ENCODE results near the gene CARD11.

Gene CARD11

GRCh38 chr7:2970861-2971260, 72.8 kb downstream of the CARD11 start:
- no peak overlapping the region for H3K23ac ChIP-seq (ENCODE audit: low read length)
- no peak overlapping the region for H3K18ac ChIP-seq (ENCODE audit: low read length)
- no peak overlapping the region for H2AK5ac ChIP-seq (ENCODE audit: low read length)
- WGBS (ENCODE audit: extremely low coverage, insufficient coverage, insufficient read length), result no CpG with 5 or more reads among the region's 11 CpGs
- no peaks in the 10 kb centered on the region for H3K79me1 ChIP-seq (ENCODE audit: low read length)
- no peak overlapping the region for H2AFZ ChIP-seq (ENCODE audit: insufficient read depth, low read length, poor library complexity)
- H3K79me2 ChIP-seq (ENCODE audit: control insufficient read depth, insufficient read depth, low read length, poor library complexity), result no peaks in the 10 kb centered on the region
- no peak overlapping the region for H2BK12ac ChIP-seq (ENCODE audit: low read length)
- H4K8ac ChIP-seq (ENCODE audit: low read depth, low read length), result no peak overlapping the region
- H3K4me2 ChIP-seq (ENCODE audit: low read length), result no peak overlapping the region
- no peak overlapping the region for H3K14ac ChIP-seq (ENCODE audit: low read length)
- H2BK120ac ChIP-seq (ENCODE audit: insufficient read depth, low read length, poor library complexity), result no peak overlapping the region
- H3K27me3 ChIP-seq (ENCODE audit: insufficient read depth, low read length), result no peaks in the 10 kb centered on the region
- no peak for DNase-seq
- H3K9me3 ChIP-seq (ENCODE audit: insufficient read depth, low read depth, low read length), result peaks cover 4% of the 10 kb centered on the region
- H3K27ac ChIP-seq (ENCODE audit: low read depth, low read length), result no peak overlapping the region
- H3K4ac ChIP-seq (ENCODE audit: low read depth, low read length), result no peak overlapping the region
- no peak overlapping the region for H3K4me3 ChIP-seq (ENCODE audit: low read depth, low read length)
- H3K36me3 ChIP-seq (ENCODE audit: control insufficient read depth in 1 of 2, insufficient read depth in 2 of 2, low read length in 2 of 2), result no peaks in the 10 kb centered on the region
- no peak overlapping the region for H4K12ac ChIP-seq (ENCODE audit: low read depth, low read length)
- H3K4me1 ChIP-seq (ENCODE audit: control insufficient read depth in 1 of 2, insufficient read depth in 2 of 2, low read length in 2 of 2), result no peaks in the 10 kb centered on the region
- no peak overlapping the region for H4K91ac ChIP-seq (ENCODE audit: low read depth, low read length)
- no peak overlapping the region for H3K9ac ChIP-seq (ENCODE audit: low read length)
- H2BK5ac ChIP-seq (ENCODE audit: low read depth, low read length, poor library complexity), result no peak overlapping the region

GRCh38 chr7:2970307-2970664, 73.4 kb downstream of the CARD11 start:
- no peak for DNase-seq
- H3K36me3 ChIP-seq (ENCODE audit: control insufficient read depth in 1 of 2, insufficient read depth in 2 of 2, low read length in 2 of 2), result no peaks in the 10 kb centered on the region
- H2AFZ ChIP-seq (ENCODE audit: insufficient read depth, low read length, poor library complexity), result no peak overlapping the region
- H2AK5ac ChIP-seq (ENCODE audit: low read length), result no peak overlapping the region
- no peak overlapping the region for H3K27ac ChIP-seq (ENCODE audit: low read depth, low read length)
- H3K9me3 ChIP-seq (ENCODE audit: insufficient read depth, low read depth, low read length), result peaks cover 4% of the 10 kb centered on the region
- no peaks in the 10 kb centered on the region for H3K4me1 ChIP-seq (ENCODE audit: control insufficient read depth in 1 of 2, insufficient read depth in 2 of 2, low read length in 2 of 2)
- no peak overlapping the region for H2BK5ac ChIP-seq (ENCODE audit: low read depth, low read length, poor library complexity)
- H3K4ac ChIP-seq (ENCODE audit: low read depth, low read length), result no peak overlapping the region
- H4K8ac ChIP-seq (ENCODE audit: low read depth, low read length), result no peak overlapping the region
- no peak overlapping the region for H3K4me3 ChIP-seq (ENCODE audit: low read depth, low read length)
- H3K79me1 ChIP-seq (ENCODE audit: low read length), result no peaks in the 10 kb centered on the region
- H2BK12ac ChIP-seq (ENCODE audit: low read length), result no peak overlapping the region
- no peak overlapping the region for H3K4me2 ChIP-seq (ENCODE audit: low read length)
- no peak overlapping the region for H4K91ac ChIP-seq (ENCODE audit: low read depth, low read length)
- H2BK120ac ChIP-seq (ENCODE audit: insufficient read depth, low read length, poor library complexity), result no peak overlapping the region
- H3K27me3 ChIP-seq (ENCODE audit: insufficient read depth, low read length), result no peaks in the 10 kb centered on the region
- WGBS (ENCODE audit: extremely low coverage, insufficient coverage, insufficient read length), result 100% methylated on average over 2 of the region's 4 CpGs
- H3K9ac ChIP-seq (ENCODE audit: low read length), result no peak overlapping the region
- no peak overlapping the region for H3K14ac ChIP-seq (ENCODE audit: low read length)
- H3K79me2 ChIP-seq (ENCODE audit: control insufficient read depth, insufficient read depth, low read length, poor library complexity), result no peaks in the 10 kb centered on the region
- H4K12ac ChIP-seq (ENCODE audit: low read depth, low read length), result no peak overlapping the region
- no peak overlapping the region for H3K18ac ChIP-seq (ENCODE audit: low read length)
- H3K23ac ChIP-seq (ENCODE audit: low read length), result no peak overlapping the region

- Histone ChIP-seq H3K79me1 (ENCODE audit: low read length) (no peaks in the 10 kb centered on the region), H3K4me3 (ENCODE audit: low read depth, low read length) (no peak overlapping the region), H3K9ac (ENCODE audit: low read length) (no peak overlapping the region), H2AFZ (ENCODE audit: insufficient read depth, low read length, poor library complexity) (no peak overlapping the region), H3K27me3 (ENCODE audit: insufficient read depth, low read length) (no peaks in the 10 kb centered on the region), H3K14ac (ENCODE audit: low read length) (no peak overlapping the region), H4K91ac (ENCODE audit: low read depth, low read length) (no peak overlapping the region), H3K9me3 (ENCODE audit: insufficient read depth, low read depth, low read length) (peaks cover 4% of the 10 kb centered on the region), H2BK12ac (ENCODE audit: low read length) (no peak overlapping the region), H2AK5ac (ENCODE audit: low read length) (no peak overlapping the region), H4K12ac (ENCODE audit: low read depth, low read length) (no peak overlapping the region), H3K18ac (ENCODE audit: low read length) (no peak overlapping the region), H3K36me3 (ENCODE audit: control insufficient read depth in 1 of 2, insufficient read depth in 2 of 2, low read length in 2 of 2) (no peaks in the 10 kb centered on the region), H3K79me2 (ENCODE audit: control insufficient read depth, insufficient read depth, low read length, poor library complexity) (no peaks in the 10 kb centered on the region), H3K4me1 (ENCODE audit: control insufficient read depth in 1 of 2, insufficient read depth in 2 of 2, low read length in 2 of 2) (no peaks in the 10 kb centered on the region), H4K8ac (ENCODE audit: low read depth, low read length) (no peak overlapping the region), H3K23ac (ENCODE audit: low read length) (no peak overlapping the region), H2BK5ac (ENCODE audit: low read depth, low read length, poor library complexity) (no peak overlapping the region), H3K4me2 (ENCODE audit: low read length) (no peak overlapping the region), H3K27ac (ENCODE audit: low read depth, low read length) (no peak overlapping the region), H2BK120ac (ENCODE audit: insufficient read depth, low read length, poor library complexity) (no peak overlapping the region), H3K4ac (ENCODE audit: low read depth, low read length) (no peak overlapping the region)
- DNase-seq, result no peak
- WGBS (ENCODE audit: extremely low coverage, insufficient coverage, insufficient read length), result 100% methylated on average over 3 of the region's 6 CpGs
Observed at GRCh38 chr7:2969398-2970306, 74.0 kb downstream of the CARD11 start.

GRCh38 chr7:2968616-2969397, 74.9 kb downstream of the CARD11 start:
- Histone ChIP-seq H3K4me2 (ENCODE audit: low read length) (no peak overlapping the region), H2AK5ac (ENCODE audit: low read length) (no peak overlapping the region), H4K8ac (ENCODE audit: low read depth, low read length) (no peak overlapping the region), H4K12ac (ENCODE audit: low read depth, low read length) (no peak overlapping the region), H3K4ac (ENCODE audit: low read depth, low read length) (no peak overlapping the region), H2BK12ac (ENCODE audit: low read length) (no peak overlapping the region), H4K91ac (ENCODE audit: low read depth, low read length) (no peak overlapping the region), H3K23ac (ENCODE audit: low read length) (no peak overlapping the region), H2BK120ac (ENCODE audit: insufficient read depth, low read length, poor library complexity) (no peak overlapping the region), H3K27me3 (ENCODE audit: insufficient read depth, low read length) (no peaks in the 10 kb centered on the region), H3K36me3 (ENCODE audit: control insufficient read depth in 1 of 2, insufficient read depth in 2 of 2, low read length in 2 of 2) (no peaks in the 10 kb centered on the region), H3K9me3 (ENCODE audit: insufficient read depth, low read depth, low read length) (peaks cover 4% of the 10 kb centered on the region), H3K14ac (ENCODE audit: low read length) (no peak overlapping the region), H2AFZ (ENCODE audit: insufficient read depth, low read length, poor library complexity) (no peak overlapping the region), H3K4me3 (ENCODE audit: low read depth, low read length) (no peak overlapping the region), H3K27ac (ENCODE audit: low read depth, low read length) (no peak overlapping the region), H3K79me1 (ENCODE audit: low read length) (no peaks in the 10 kb centered on the region), H3K4me1 (ENCODE audit: control insufficient read depth in 1 of 2, insufficient read depth in 2 of 2, low read length in 2 of 2) (no peaks in the 10 kb centered on the region), H2BK5ac (ENCODE audit: low read depth, low read length, poor library complexity) (no peak overlapping the region), H3K18ac (ENCODE audit: low read length) (no peak overlapping the region), H3K79me2 (ENCODE audit: control insufficient read depth, insufficient read depth, low read length, poor library complexity) (no peaks in the 10 kb centered on the region), H3K9ac (ENCODE audit: low read length) (no peak overlapping the region)
- no peak for DNase-seq
- WGBS (ENCODE audit: extremely low coverage, insufficient coverage, insufficient read length), result no CpG with 5 or more reads among the region's 13 CpGs

Data from trophoblast cell (in vitro differentiated cells and primary cell).